Cerebellar nuclear complex (tissue), 1 donor: ENCODE results near the gene CADM1.
"Not testable (repeated sequence)": the region's sequence is repeated elsewhere in the genome, so short reads cannot be mapped to it uniquely, and the experiment has no call there.

Experiments
- DNase-seq, 2 experiments: peaks; one replicate each; lab custom pipeline; 2025; lab: John Stamatoyannopoulos, UW

CADM1 gene

GRCh38 chr11:115476463-115477286 lies 27.5 kb downstream of the CADM1 start:
- no peak for DNase-seq

- no peak for DNase-seq
Measured at GRCh38 chr11:115475564-115475963, 28.7 kb downstream of the CADM1 start.

- DNase-seq: not testable (repeated sequence)
Measured at GRCh38 chr11:115474306-115474705, 29.9 kb downstream of the CADM1 start.

GRCh38 chr11:115473167-115473566 lies 31.0 kb downstream of the CADM1 start:
- DNase-seq: no peak

GRCh38 chr11:115471367-115471766 lies 32.8 kb downstream of the CADM1 start:
- no peak for DNase-seq

- no peak for DNase-seq
Measured at GRCh38 chr11:115470928-115471327, 33.3 kb downstream of the CADM1 start.

GRCh38 chr11:115469361-115469760 lies 34.9 kb downstream of the CADM1 start:
- no peak for DNase-seq

- no peak for DNase-seq
Measured at GRCh38 chr11:115466122-115466521, 38.1 kb downstream of the CADM1 start.

GRCh38 chr11:115464269-115464668 lies 39.9 kb downstream of the CADM1 start:
- DNase-seq: no peak

GRCh38 chr11:115463606-115464005 lies 40.6 kb downstream of the CADM1 start:
- DNase-seq: no peak

- DNase-seq: no peak
Measured at GRCh38 chr11:115462757-115463156, 41.5 kb downstream of the CADM1 start.

- peak in 1 of 2 experiments; percentile 16 for DNase-seq
Measured at GRCh38 chr11:115462004-115462541, 42.1 kb downstream of the CADM1 start.

- no peak for DNase-seq
Measured at GRCh38 chr11:115460512-115460911, 43.7 kb downstream of the CADM1 start.

GRCh38 chr11:115459563-115459962 lies 44.7 kb downstream of the CADM1 start:
- no peak for DNase-seq

GRCh38 chr11:115458877-115459276 lies 45.3 kb downstream of the CADM1 start:
- DNase-seq: no peak

GRCh38 chr11:115456019-115456418 lies 48.2 kb downstream of the CADM1 start:
- DNase-seq: no peak

- DNase-seq: no peak
Measured at GRCh38 chr11:115455613-115456012, 48.6 kb downstream of the CADM1 start.

- DNase-seq: no peak
Measured at GRCh38 chr11:115454525-115454924, 49.7 kb downstream of the CADM1 start.

GRCh38 chr11:115453693-115454490 lies 50.3 kb downstream of the CADM1 start:
- no peak for DNase-seq

- DNase-seq: no peak
Measured at GRCh38 chr11:115452241-115452640, 52.0 kb downstream of the CADM1 start.

- DNase-seq: no peak
Measured at GRCh38 chr11:115450519-115450918, 53.7 kb downstream of the CADM1 start.

GRCh38 chr11:115447273-115447864 lies 56.8 kb downstream of the CADM1 start:
- no peak for DNase-seq
